ENCODE results near the gene REELD1. TPM values are rescaled to one million over a fixed set of nuclear protein-coding genes. Genes with fewer than 3 reads are reported as not detected.

Gene REELD1
- total RNA-seq, 1 experiment from 2014 or later = 0.25 TPM

DNA sequence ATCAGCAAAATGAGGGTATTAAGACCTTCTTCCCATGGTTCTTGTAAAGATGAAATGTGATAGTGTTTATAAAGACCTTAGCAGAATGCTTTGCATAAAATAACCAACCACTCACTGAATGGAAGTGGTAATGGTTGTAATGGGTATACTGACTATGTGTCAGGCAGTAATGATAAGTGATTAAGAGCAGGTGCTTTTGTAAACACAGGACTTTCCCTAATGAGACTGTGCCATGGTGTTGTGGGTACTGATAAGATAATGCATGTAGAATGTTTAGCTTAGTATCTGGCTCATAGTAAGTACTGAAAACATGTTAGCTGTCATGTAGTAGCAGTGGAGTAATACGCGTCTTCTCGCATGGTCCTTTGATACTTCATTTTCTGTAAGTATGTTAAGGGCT is 31.9 kb upstream of the REELD1 start:
- no TSS peak for BruUV-seq (replicated peaks)
- no peak overlapping the region for H3K27ac ChIP-seq (ENCODE audit: low read depth, low read length)
- no peak for TF ChIP-seq ZFX (IDR thresholded peaks at IDR 0.05)
- no peak for TF ChIP-seq SP1 (IDR thresholded peaks at IDR 0.05; ENCODE audit: low read depth)
- no peak for TF ChIP-seq TCF7L2 (IDR thresholded peaks at IDR 0.05; ENCODE audit: borderline replicate concordance, extremely low read depth, insufficient read depth, insufficient read length)
- no peak for TF ChIP-seq EZH2 (IDR thresholded peaks at IDR 0.05)
- no peak for TF ChIP-seq EZH2phosphoT487 (IDR thresholded peaks at IDR 0.05; ENCODE audit: borderline replicate concordance)
- TF ChIP-seq POLR2AphosphoS5 (IDR thresholded peaks at IDR 0.05; ENCODE audit: low read depth, low read length) = no peak
- no peak for TF ChIP-seq ELF1 (IDR thresholded peaks at IDR 0.05; ENCODE audit: borderline replicate concordance, low read depth)
- no peak for TF ChIP-seq FOSL1 (IDR thresholded peaks at IDR 0.05; ENCODE audit: low read depth)
- no peaks in the 10 kb centered on the region for H3K4me1 ChIP-seq (ENCODE audit: control insufficient read depth in 1 of 2, insufficient read depth in 2 of 2, low read length in 2 of 2)
- no peak overlapping the region for H3K4me3 ChIP-seq (replicated peaks in 1 of 2; ENCODE audit: low read depth in 1 of 2, low read length in 2 of 2)
- no peaks in the 10 kb centered on the region for H3K9me3 ChIP-seq (ENCODE audit: control insufficient read depth in 1 of 2, insufficient read depth in 1 of 2, low read depth in 1 of 2, low read length in 2 of 2)
- H2AFZ ChIP-seq (ENCODE audit: low read depth, low read length, poor library complexity, severe bottlenecking) = no peak overlapping the region
- ChIA-PET POLR2A (no interaction called here), CTCF (no interaction called here), RAD21 (ENCODE audit: low non-redundant PET in 1 of 2, low total read pairs in 2 of 2, uncharacterized antibody in 2 of 2, unreplicated experiment in 2 of 2) (no interaction called here)
- H3K9ac ChIP-seq (ENCODE audit: low read length) = no peak overlapping the region
- peaks cover 63% of the 10 kb centered on the region for H3K79me2 ChIP-seq (ENCODE audit: insufficient read depth, low read length)
- intact Hi-C loops (cut with micrococcal nuclease) = no loop called here
- peaks cover 9 to 16% of the 10 kb centered on the region in 2 experiments; a peak in 3 of 4 replicates for H3K36me3 ChIP-seq (ENCODE audit: control insufficient read depth in 1 of 2, insufficient read depth in 2 of 2, low read length in 2 of 2)
- ATAC-seq (no peak), DNase-seq (ENCODE audit: low read depth, low spot score) (no peak)
- no peaks in the 10 kb centered on the region for H3K27me3 ChIP-seq (ENCODE audit: insufficient read depth, low read length)
- H3K4me2 ChIP-seq (ENCODE audit: low read length) = no peak overlapping the region
- no peaks in the 10 kb centered on the region for H3K9me2 ChIP-seq (ENCODE audit: insufficient read depth)
- no peaks in the 10 kb centered on the region for H4K20me1 ChIP-seq (ENCODE audit: insufficient read depth)

- Histone ChIP-seq H2AFZ (ENCODE audit: low read depth, low read length, poor library complexity, severe bottlenecking) (no peak overlapping the region), H3K9me2 (ENCODE audit: insufficient read depth) (no peaks in the 10 kb centered on the region), H3K9ac (ENCODE audit: low read length) (no peak overlapping the region), H3K9me3 (ENCODE audit: control insufficient read depth in 1 of 2, insufficient read depth in 1 of 2, low read depth in 1 of 2, low read length in 2 of 2) (no peaks in the 10 kb centered on the region), H3K4me1 (ENCODE audit: control insufficient read depth in 1 of 2, insufficient read depth in 2 of 2, low read length in 2 of 2) (no peaks in the 10 kb centered on the region), H4K20me1 (ENCODE audit: insufficient read depth) (no peaks in the 10 kb centered on the region), H3K27ac (ENCODE audit: low read depth, low read length) (no peak overlapping the region), H3K27me3 (ENCODE audit: insufficient read depth, low read length) (no peaks in the 10 kb centered on the region), H3K79me2 (ENCODE audit: insufficient read depth, low read length) (peaks cover 55% of the 10 kb centered on the region), H3K4me3 (replicated peaks in 1 of 2; ENCODE audit: low read depth in 1 of 2, low read length in 2 of 2) (no peak overlapping the region), H3K4me2 (ENCODE audit: low read length) (no peak overlapping the region), H3K36me3 (ENCODE audit: control insufficient read depth in 1 of 2, insufficient read depth in 2 of 2, low read length in 2 of 2) (peaks cover 9 to 19% of the 10 kb centered on the region in 2 experiments; a peak in 3 of 4 replicates)
- ChIA-PET RAD21 (ENCODE audit: low non-redundant PET in 1 of 2, low total read pairs in 2 of 2, uncharacterized antibody in 2 of 2, unreplicated experiment in 2 of 2) (no interaction called here), CTCF (no interaction called here), POLR2A (no interaction called here)
- intact Hi-C loops (cut with micrococcal nuclease) = no loop called here
- TF ChIP-seq CTCF (IDR thresholded peaks at IDR 0.05 in 2 of 3, conservative IDR thresholded peaks at IDR 0.05 in 1 of 3; ENCODE audit: borderline replicate concordance in 1 of 3, insufficient read depth in 1 of 3, low read depth in 2 of 3, low read length in 2 of 3) = no peak
- no peak for DNase-seq (ENCODE audit: low read depth, low spot score)
- no TSS peak for BruUV-seq (replicated peaks)
- ATAC-seq = no peak
These were observed 31.1 kb upstream of the REELD1 start for GRCh38 chr4:146183209-146183608.

All from HCT116 (cell line).